NCI-H1105 treated with DMSO at 0.1 percent for 48 hours (cell line): ENCODE results near the gene LSM4.

Source experiments
- DNase-seq: peaks from one replicate; lab custom pipeline; 2025; lab: John Stamatoyannopoulos, UW

LSM4 gene

DNA sequence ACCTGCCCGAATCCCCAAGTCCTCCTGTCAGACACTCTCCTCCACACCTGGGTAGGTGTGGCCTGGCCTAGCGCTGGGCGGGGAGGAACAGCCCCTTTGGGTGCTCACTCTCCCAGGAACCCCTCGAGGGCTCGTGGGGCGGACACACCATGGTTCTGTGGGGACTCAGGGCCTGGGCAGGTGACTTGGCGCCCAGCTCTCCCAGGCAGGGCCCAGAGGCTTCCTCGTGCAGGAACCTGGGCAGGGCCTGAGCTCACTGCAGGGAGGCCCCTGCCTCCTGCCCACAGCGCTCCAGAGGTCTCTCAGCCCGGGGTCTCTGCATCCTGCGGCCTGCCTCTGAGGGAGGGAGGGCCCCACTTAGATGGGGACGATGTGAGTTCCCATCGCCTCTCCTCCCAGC, 11.9 kb downstream of the LSM4 start:
- DNase-seq, result no peak

GRCh38 chr19:18310118-18310909, 12.6 kb downstream of the LSM4 start:
- no peak for DNase-seq

DNA sequence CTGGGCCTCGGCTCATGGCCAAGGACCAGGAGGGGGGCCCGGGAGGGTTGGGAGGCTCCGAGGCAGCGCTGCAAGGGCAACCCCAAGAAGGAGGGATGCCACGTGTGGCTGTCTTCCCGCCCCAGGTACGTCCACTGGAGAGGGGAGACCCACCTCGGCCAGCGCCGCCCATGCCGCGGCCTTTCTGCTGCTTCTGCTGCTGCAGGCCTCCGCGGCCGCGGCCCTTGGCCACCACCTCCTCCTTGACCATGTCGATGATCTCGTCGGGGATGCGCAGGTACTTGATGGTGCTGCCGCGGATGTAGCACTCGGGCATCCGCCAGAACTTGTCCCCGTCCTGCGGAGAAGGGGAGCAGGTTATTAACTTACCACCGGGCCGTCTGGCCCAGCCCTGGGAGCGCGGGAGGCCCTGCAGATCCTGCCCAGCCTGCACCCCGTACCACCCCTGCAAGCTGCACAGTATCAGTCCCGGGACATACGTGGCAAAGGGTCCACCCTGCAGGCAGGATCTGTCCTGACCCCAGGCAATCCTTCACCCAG, 13.3 kb downstream of the LSM4 start:
- DNase-seq, result no peak

GRCh38 chr19:18308948-18309325, 13.9 kb downstream of the LSM4 start:
- no peak for DNase-seq

DNA sequence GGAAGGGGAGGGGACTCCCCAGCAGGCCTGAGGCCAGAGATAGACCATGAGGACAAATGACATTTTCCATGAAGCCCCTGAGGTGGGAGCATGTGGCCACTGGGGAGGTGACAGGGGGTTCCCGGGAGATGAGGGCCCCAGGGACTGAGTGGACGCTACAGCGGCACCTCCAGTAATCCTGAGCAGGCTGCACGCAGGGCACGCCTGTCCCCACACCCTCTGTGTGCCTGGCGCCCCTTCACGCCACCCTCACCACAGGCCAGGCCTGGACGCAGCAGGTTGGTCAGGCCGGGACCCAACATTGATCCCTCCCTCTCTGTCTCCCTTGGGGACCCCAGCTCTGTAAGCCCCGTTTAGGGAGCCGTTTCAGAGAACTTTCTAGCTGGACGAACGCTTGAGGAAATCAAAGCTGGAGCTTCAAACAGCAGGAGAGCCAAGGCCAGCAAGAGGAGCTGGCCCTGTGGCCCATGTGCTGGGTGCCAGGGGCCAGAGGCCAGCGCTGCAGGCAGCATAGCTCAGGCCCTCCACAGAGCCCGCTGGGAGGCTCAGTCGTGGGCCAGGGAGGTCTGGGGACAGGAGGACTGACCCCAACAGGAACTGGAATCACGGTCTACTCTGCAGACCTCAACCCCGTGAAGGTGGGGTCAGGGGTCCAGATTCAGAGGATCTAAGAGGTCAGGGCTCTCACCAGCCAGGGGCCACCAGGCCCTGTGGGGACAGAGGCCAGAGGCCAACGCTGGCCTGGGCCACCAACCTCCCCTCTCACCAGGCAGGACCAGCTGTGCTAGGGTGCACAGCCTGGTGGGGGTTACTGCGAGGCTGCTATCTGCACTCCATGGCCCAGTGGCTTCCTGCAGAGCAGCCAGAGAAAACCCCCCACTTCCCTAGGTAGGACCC, 14.6 kb downstream of the LSM4 start:
- DNase-seq, result no peak

DNA sequence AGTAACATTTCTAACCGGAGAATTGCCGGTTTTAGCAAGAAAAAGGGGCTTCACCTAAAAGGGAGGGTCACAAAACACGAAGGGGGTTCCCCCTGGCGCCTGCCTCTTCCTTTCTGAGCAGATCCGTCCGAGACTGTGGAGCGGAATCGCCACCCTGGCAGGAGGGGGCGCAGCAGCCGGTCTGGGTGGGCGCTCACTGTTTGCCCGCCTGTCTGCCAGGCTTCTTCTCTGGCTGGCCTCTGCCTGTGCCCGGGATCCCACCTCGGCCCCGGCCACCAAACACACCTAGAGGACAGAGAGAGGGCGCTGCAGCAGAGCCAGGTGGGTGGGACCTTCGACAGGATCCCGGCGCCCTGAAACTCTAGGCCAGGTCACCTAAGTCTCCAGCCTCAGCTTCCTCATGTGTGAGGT, 15.6 kb downstream of the LSM4 start:
- DNase-seq, result no peak

DNA sequence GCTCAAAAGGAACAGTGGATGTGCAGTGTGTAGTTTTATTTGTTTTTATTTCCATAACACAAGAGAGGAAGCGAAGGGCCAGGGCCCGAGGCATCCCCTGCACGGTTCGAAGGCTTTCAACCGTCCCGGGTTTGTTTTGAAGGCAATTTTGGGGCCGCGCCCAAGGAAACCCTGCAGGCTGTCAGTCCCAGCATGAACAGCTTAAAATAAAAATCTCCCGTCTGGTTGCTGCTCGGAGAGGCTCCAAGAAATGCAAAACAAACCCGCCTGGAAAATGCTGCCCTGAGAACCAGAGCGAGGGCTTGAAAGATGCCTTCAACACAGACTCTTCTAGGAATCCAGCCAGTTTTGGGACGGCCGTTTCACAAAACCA, 16.0 kb downstream of the LSM4 start:
- DNase-seq, result no peak

- DNase-seq, result no peak
Measured at GRCh38 chr19:18306209-18306887, 16.5 kb downstream of the LSM4 start.

DNA sequence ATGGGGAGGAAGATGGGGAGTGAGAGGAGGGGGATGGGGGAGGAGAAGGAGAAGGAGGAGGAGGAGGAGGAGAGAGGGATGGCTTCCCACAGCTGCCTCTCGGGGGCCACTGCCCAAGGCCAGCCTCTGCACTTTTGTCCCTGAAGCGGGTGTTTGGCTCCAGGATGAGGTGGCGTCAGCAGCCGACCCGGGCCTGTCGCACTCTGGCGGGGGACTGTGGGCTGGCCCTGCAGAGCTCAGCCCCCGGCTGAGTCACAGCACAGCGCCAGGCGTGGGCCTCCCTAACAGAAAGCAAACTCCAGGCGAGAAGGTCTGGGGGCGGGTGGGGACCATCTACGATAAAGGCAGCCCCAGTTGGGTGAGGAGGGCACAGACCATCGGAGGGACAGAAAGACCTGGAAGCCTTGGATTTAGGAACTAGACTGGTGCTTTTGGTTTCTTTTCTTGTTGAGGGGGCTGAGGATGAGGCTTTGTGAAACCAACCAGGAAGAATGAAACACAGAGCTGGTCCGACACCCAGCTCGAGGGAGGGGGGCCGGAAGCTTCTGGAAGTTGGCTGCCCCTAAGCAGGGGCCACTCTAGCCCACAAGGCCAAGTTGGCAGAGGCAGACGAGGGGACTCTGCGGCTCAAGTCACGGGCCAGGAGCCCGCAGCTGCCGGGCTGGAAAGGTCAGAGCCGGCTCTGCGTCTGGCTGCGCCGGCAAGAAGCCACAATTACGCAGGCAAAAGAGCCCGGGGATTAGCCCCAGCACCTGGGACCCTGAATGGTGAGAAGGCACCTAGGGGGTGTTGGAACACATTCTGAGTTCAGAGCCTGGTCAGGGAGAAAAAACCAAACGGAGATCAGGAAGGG, 18.2 kb downstream of the LSM4 start:
- no peak for DNase-seq

DNA sequence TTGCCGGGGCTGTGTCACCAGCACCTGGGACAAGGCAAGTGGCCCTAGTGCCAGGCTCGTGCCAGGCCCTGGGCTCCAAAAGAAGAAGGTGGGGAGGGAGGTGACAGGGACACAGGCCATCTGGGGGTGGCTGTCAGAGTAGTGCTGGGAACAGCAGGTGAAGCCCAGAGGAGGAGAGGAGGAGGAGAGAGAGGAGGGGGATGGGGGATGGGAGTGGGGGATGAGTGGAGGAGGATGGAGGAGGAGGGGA, 18.7 kb downstream of the LSM4 start:
- no peak for DNase-seq

DNA sequence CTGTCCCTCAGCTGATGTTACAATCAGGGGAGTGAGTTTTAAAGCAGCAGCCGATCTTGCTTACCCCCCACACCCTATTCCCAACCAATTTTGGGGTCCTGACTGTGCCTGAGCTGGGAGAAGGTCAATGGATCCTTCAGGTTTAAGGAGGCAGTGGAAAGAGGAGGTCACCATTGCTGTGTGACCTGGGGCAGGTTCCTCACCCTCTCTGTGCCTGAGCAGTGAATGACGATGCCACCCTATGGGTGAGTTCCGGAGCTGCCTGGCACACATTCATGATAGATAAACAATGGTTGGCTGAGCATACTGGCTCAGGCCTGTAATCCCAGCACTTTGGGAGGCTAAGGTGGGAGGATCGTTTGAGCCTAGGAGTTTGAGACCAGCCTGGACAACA, 21.2 kb downstream of the LSM4 start:
- no peak for DNase-seq

- DNase-seq, result no peak
Measured at GRCh38 chr19:18300930-18301717, 21.8 kb downstream of the LSM4 start.

DNA sequence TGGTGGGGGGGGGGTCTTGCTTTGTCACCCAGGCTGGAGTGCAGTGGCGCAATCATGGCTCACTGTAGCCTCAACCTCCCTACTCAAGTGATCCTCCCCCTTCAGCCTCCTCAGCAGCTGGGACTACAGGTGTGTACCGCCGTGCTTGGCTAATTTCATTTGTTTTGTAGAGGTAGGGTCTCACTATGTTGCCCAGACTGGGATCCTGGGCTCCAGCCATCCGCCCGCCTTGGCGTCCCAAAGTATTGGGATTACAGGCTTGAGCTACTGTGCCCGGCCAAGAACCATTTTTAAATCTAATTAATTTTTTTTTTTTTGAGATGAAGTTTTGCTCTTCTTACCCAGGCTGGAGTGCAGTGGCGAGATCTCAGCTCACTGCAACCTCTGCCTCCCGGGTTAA, 23.2 kb downstream of the LSM4 start:
- no peak for DNase-seq

DNA sequence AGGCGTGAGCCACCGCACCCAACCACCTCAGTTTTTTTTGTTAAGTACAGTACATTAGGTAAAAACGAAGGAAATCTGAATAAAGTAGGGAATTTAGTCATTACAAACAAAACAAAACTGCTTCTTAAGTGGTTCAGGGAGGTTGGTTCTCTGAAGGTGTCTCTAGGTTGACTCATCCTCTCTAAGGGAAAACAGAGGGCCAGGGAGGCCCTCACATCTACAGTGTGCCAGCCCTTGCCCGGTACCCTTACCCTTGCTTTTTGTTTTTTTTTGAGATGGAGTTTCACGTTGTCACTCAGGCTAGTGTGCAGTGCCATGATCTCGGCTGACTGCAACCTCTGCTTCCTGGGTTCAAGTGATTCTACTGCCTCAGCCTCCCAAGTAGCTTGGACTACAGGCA, 24.3 kb downstream of the LSM4 start:
- DNase-seq, result no peak

DNA sequence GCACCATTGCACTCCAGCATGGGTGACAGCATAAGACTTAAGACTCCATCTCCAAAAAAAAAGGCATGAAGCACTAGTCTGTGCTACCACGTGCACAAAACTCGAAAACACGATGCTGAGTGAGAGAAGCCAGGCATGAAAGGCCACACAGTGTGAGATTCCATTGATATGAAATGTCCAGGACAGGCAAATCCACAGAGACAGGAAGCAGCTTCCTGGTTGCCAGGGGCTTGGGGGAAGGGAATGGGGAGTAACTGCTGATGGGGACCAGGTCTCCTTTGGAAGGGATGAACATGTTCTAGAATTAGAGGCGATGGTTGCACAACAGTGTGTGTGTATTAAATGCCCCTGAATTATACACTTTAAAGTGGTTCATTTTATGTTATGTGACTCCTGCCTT, 25.6 kb downstream of the LSM4 start:
- no peak for DNase-seq

DNA sequence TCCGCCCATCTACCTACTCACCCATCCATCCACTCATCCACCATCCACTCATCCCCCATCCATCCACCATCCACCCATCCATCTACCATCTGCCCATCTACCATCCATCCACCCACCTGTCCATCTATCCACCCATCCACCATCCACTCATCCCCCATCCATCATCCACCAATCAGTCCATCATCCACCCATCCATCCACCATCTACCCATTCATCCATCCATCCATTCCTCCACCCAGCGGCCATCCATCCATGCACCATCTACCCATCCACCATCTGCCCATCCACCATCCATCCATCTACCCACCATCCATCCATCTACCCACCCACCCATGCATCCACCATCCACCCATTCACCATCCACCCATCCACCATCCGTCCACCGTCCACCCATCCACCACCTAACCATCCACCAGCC, 27.8 kb downstream of the LSM4 start:
- DNase-seq, result no peak

DNA sequence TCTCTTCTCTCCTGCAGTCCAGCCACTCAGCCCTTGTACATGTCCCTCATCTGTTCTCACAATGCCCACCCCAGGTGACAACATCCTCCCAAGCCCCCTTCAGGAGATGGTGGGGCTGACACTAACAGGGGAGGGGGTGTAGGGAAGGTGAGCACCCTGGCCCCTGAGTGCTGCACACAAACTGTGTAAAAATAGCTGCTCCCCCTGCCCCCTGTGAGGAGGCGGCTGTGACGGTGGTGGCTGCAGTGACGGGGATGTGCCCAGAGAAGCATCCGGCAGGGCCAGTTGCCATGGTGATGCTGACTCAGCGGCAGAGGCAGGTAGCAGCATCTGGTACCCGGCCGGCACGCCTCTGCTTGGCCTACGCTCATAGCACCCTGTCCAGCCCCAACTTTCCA, 28.4 kb downstream of the LSM4 start:
- peak; percentile 48 for DNase-seq

DNA sequence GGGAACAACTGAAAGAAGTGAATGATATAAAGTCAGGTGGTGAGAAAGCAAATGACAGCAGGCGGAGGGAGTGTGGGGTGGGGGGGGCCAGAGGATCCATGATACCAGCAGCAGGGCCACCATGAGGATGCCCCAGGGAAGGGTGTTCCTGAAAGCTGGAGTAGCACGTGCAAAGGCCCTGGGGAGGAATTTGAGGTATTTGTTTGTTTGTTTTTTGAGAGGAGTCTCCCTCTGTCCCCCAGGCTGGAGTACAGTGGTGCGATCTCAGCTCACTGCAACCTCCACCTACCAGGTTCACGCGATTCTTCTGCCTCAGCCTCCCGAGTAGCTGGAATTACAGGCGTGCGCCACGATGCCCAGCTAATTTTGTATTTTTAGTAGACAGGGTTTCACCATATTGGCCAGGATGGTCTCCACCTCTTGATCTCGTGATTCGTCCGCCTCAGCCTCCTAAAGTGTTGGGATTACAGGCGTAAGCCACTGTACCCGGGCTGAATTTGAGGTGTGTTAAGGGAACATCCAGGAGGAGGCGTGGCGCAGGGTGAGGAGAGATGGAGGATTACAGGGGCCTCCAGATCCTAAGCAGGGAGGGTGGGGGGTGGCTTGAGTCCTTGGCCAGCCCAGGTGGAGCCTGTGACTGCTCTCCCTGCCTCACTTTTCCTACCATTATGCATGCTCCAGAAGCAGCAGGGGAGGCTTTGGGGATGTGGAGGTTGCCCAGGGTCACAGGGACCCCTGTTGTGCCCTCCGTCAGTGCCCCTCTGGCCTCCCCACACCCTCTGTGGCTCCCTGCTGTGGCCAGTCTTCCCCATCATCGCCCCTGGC, 29.0 kb downstream of the LSM4 start:
- no peak for DNase-seq

- DNase-seq, result peak; percentile 11
Measured at GRCh38 chr19:18292810-18293641, 29.9 kb downstream of the LSM4 start.
